Endothelial cell of umbilical vein (primary cell): ENCODE measurements around the gene P2RY8. TPM values are rescaled to one million over a fixed set of nuclear protein-coding genes. Genes with fewer than 3 reads are reported as not detected.

ENCODE experiments used
- BruUV-seq: library from RNA; stranded (reverse); fragments of 400-500 nt; replicated peaks from 2 replicates; lab custom pipeline; 2021; lab: Mats Ljungman, UMichigan
- CTCF ChIA-PET: fragments of 300-600, 350-600 bp; sonication (Branson Sonifier 250); formaldehyde crosslinking; loops from one replicate; lab custom pipeline; 2021; ENCODE audit warnings: antibody characterized with exemption, inconsistent platforms; lab: Charles Lee
- POLR2A ChIA-PET: fragments of 300-600, 350-600 bp; sonication (Branson Sonifier 250); formaldehyde crosslinking; loops from one replicate; lab custom pipeline; 2021; ENCODE audit warnings: antibody characterized with exemption, inconsistent platforms; lab: Charles Lee
- DNase-seq: peaks from one replicate; pipeline ENCODE4 v3.0.0-alpha.2; 2011; ENCODE audit warnings: low read depth, low spot score
- FAIRE-seq: peaks from 2 replicates; lab custom pipeline; 2011; peaks lifted over from hg19 to GRCh38; lab: Jason Lieb, UNC
- H2AFZ ChIP-seq: 2 replicates; pipeline ENCODE4 v1.6.0; 2012; ENCODE audit warnings: low read depth, low read length, control low read depth, inconsistent platforms
- H3K27ac ChIP-seq: 2 replicates; pipeline ENCODE4 v1.5.1; 2011; ENCODE audit warnings: low read depth, mild to moderate bottlenecking, control low read depth, low read length, moderate library complexity; ENCODE audit not compliant: insufficient read depth
- H3K27me3 ChIP-seq, 2 experiments: 2 replicates each; pipeline versions ENCODE4 v1.6.0 to v1.6.1; 2011; ENCODE audit warnings: low read length in 2 of 2, mixed read lengths in 1 of 2; ENCODE audit not compliant: control insufficient read depth in 2 of 2, insufficient read depth in 2 of 2
- H3K36me3 ChIP-seq, 2 experiments: 2 replicates in 1 of 2; 3 replicates in 1 of 2; pipeline ENCODE4 v1.5.1; 2011; ENCODE audit warnings: low read length in 2 of 2, mild to moderate bottlenecking in 1 of 2, moderate library complexity in 1 of 2; ENCODE audit not compliant: control insufficient read depth in 2 of 2, insufficient read depth in 2 of 2; ENCODE audit errors: extremely low read depth in 1 of 2
- H3K4me1 ChIP-seq: 3 replicates; pipeline ENCODE4 v1.5.1; 2011; ENCODE audit warnings: mild to moderate bottlenecking, low read length; ENCODE audit not compliant: control insufficient read depth, insufficient read depth; ENCODE audit errors: extremely low read depth
- H3K4me2 ChIP-seq: 2 replicates; pipeline ENCODE4 v1.6.1; 2011; ENCODE audit warnings: low read length, control low read depth, mixed read lengths; ENCODE audit not compliant: insufficient read depth
- H3K4me3 ChIP-seq, 3 experiments: fragments of 200-600 bp in 1 of 3; sonication (generic), shearing (Covaris generic) in 1 of 3; replicated peaks in 1 of 3; 2 replicates each; pipeline ENCODE4 v1.5.1; 2011 to 2016; ENCODE audit warnings: control low read depth in 3 of 3, low read length in 3 of 3, mild to moderate bottlenecking in 2 of 3, inconsistent platforms in 1 of 3, low read depth in 1 of 3, moderate library complexity in 1 of 3; ENCODE audit not compliant: insufficient read depth in 1 of 3
- H3K79me2 ChIP-seq: 2 replicates; pipeline ENCODE4 v1.6.0; 2012; ENCODE audit warnings: low read length, inconsistent platforms; ENCODE audit not compliant: control insufficient read depth, insufficient read depth
- H3K9ac ChIP-seq: replicated peaks from 2 replicates; pipeline ENCODE3; 2011; ENCODE audit warnings: low read length, control low read depth; ENCODE audit not compliant: insufficient read depth; ENCODE audit errors: extremely low read depth
- H3K9me1 ChIP-seq: replicated peaks from 3 replicates; pipeline ENCODE4 v1.6.0; 2011; ENCODE audit warnings: mild to moderate bottlenecking, low read length; ENCODE audit not compliant: control insufficient read depth, insufficient read depth; ENCODE audit errors: extremely low read depth
- H3K9me3 ChIP-seq: replicated peaks from 2 replicates; pipeline ENCODE4 v1.5.1; 2012; ENCODE audit warnings: low read length, inconsistent platforms; ENCODE audit not compliant: control insufficient read depth, insufficient read depth
- H4K20me1 ChIP-seq: replicated peaks from 2 replicates; pipeline ENCODE3; 2011; ENCODE audit warnings: mild to moderate bottlenecking, low read length; ENCODE audit not compliant: control insufficient read depth, insufficient read depth; ENCODE audit errors: extremely low read depth
- EZH2 ChIP-seq: IDR thresholded peaks from 2 replicates; pipeline ENCODE4 v1.6.1; 2012; ENCODE audit warnings: borderline replicate concordance, low read depth, mild to moderate bottlenecking, moderate library complexity, low read length, inconsistent platforms; ENCODE audit not compliant: severe bottlenecking
- FOS ChIP-seq: IDR thresholded peaks from 2 replicates; pipeline ENCODE4 v1.6.1; 2011; ENCODE audit warnings: mild to moderate bottlenecking, low read length, moderate library complexity, borderline replicate concordance; ENCODE audit not compliant: insufficient read depth
- GATA2 ChIP-seq: IDR thresholded peaks from 2 replicates; pipeline ENCODE4 v1.7.0; 2011; ENCODE audit warnings: low read depth, mild to moderate bottlenecking, moderate library complexity, mixed read lengths, low read length; ENCODE audit not compliant: insufficient read length, insufficient read depth
- JUN ChIP-seq: IDR thresholded peaks from 2 replicates; pipeline ENCODE4 v1.6.1; 2011; ENCODE audit warnings: borderline replicate concordance, low read depth; ENCODE audit not compliant: insufficient read length, insufficient read depth
- MYC ChIP-seq: IDR thresholded peaks from one replicate; pipeline ENCODE4 v1.6.1; 2011; ENCODE audit warnings: mild to moderate bottlenecking, low read depth, low read length
- POLR2A ChIP-seq: IDR thresholded peaks from 2 replicates; pipeline ENCODE4 v1.6.1; 2012; ENCODE audit warnings: low read depth, mild to moderate bottlenecking, control low read depth, low read length
- POLR2AphosphoS5 ChIP-seq: IDR thresholded peaks from 2 replicates; pipeline ENCODE4 v1.6.1; 2012; ENCODE audit warnings: low read depth, mild to moderate bottlenecking, control low read depth, low read length, moderate library complexity; ENCODE audit not compliant: insufficient read depth
- dilution Hi-C: fragments of 300-500 bp; cut with MboI; formaldehyde crosslinking; loops from one replicate; pipeline ENCODE4 v1.15.0; 2019; ENCODE audit warnings: low sequenced_read_pairs; ENCODE audit not compliant: extremely low pct_ligation_motif_present
- intact Hi-C: fragments of 100-400 bp; cut with micrococcal nuclease; formaldehyde crosslinking; loops from one replicate; pipeline ENCODE4 v1.10.0; 2022
- polyA plus RNA-seq, 4 experiments: library from polyadenylated mRNA; depleted of rRNA in 3 of 4; stranded (reverse) in 3 of 4; unstranded in 1 of 4; fragments of >200 nt; gene quantifications; 2 replicates each; pipeline versions ENCODE4 v1.2.1 to v1.2.3, GENCODE V29; 2011 to 2012; ENCODE audit warnings: missing spikeins in 1 of 4
- total RNA-seq: library from RNA; stranded (reverse); gene quantifications from 2 replicates; pipeline ENCODE4 v1.2.3, GENCODE V29; 2021
- TF ChIP-seq, protein P1 (sequence below): IDR thresholded peaks from 2 replicates; pipeline ENCODE4 v1.6.1; 2011; ENCODE audit not compliant: insufficient read depth, insufficient read length
- TF ChIP-seq, protein P2 (sequence below), 2 donors: IDR thresholded peaks; 1 replicate in 1 of 2; 2 replicates in 1 of 2; pipeline ENCODE4 v1.5.1; 2011; ENCODE audit warnings: low read length in 2 of 2, mild to moderate bottlenecking in 2 of 2, moderate library complexity in 2 of 2, control low read depth in 1 of 2, inconsistent platforms in 1 of 2, low read depth in 1 of 2; ENCODE audit not compliant: insufficient read depth in 1 of 2; ENCODE audit errors: extremely low read depth in 1 of 2

The P2RY8 gene
- total and polyA plus RNA-seq, 2 donors (not counting 3 experiments of a cell fraction or from before 2014, with no cell fraction given): not detected

GRCh38 chrX:1525583-1526355 lies 11.2 kb downstream of the P2RY8 start:
- DNase-seq (no peak), FAIRE-seq (no peak)
- Histone ChIP-seq H3K9me1 (no peaks in the 10 kb centered on the region), H3K79me2 (no peaks in the 10 kb centered on the region), H3K9ac (no peak overlapping the region), H3K9me3 (peaks cover 2% of the 10 kb centered on the region), H3K4me1 (no peaks in the 10 kb centered on the region), H3K27me3 (no peaks in the 10 kb centered on the region), H3K27ac (no peak overlapping the region), H2AFZ (no peak overlapping the region), H4K20me1 (no peaks in the 10 kb centered on the region), H3K36me3 (no peaks in the 10 kb centered on the region), H3K4me3 (no peak overlapping the region), H3K4me2 (no peak overlapping the region)
- CTCF ChIA-PET: no interaction called here
- intact Hi-C loops: no loop called here
- no TSS peak for BruUV-seq
- TF ChIP-seq POLR2AphosphoS5 (no peak), EZH2 (no peak), JUN (no peak), FOS (no peak), POLR2A (no peak), MYC (no peak), GATA2 (no peak)
- TF ChIP-seq, protein P1, sequence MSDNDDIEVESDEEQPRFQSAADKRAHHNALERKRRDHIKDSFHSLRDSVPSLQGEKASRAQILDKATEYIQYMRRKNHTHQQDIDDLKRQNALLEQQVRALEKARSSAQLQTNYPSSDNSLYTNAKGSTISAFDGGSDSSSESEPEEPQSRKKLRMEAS: no peak
- TF ChIP-seq, protein P2, sequence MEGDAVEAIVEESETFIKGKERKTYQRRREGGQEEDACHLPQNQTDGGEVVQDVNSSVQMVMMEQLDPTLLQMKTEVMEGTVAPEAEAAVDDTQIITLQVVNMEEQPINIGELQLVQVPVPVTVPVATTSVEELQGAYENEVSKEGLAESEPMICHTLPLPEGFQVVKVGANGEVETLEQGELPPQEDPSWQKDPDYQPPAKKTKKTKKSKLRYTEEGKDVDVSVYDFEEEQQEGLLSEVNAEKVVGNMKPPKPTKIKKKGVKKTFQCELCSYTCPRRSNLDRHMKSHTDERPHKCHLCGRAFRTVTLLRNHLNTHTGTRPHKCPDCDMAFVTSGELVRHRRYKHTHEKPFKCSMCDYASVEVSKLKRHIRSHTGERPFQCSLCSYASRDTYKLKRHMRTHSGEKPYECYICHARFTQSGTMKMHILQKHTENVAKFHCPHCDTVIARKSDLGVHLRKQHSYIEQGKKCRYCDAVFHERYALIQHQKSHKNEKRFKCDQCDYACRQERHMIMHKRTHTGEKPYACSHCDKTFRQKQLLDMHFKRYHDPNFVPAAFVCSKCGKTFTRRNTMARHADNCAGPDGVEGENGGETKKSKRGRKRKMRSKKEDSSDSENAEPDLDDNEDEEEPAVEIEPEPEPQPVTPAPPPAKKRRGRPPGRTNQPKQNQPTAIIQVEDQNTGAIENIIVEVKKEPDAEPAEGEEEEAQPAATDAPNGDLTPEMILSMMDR (IDR thresholded peaks at IDR 0.05; ENCODE audit: extremely low read depth in 1 of 2, insufficient read depth in 1 of 2, low read depth in 1 of 2, low read length in 2 of 2): no peak
- POLR2A ChIA-PET: no interaction called here
- dilution Hi-C loops: no loop called here
